Activated naive CD4-positive, alpha-beta T cell treated with anti-CD3 and anti-CD28 coated beads, Interleukin-2, amount 50 U/mL, for 72 hours (primary cell): Measurements from ENCODE around the gene SLC6A16. TPM values are rescaled to one million over a fixed set of nuclear protein-coding genes. Genes with fewer than 3 reads are reported as not detected.
A peak's percentile ranks its signal among the peaks of the same experiment; 100 is the strongest.
"Not testable (repeated sequence)": the region's sequence is repeated elsewhere in the genome, so short reads cannot be mapped to it uniquely, and the experiment has no call there.

ENCODE experiments used
- ATAC-seq, 2 donors: fragments of 150-1000 bp; cut with Tn5 transposase; 2 replicates each; pipeline ENCODE4 v1.10.0; 2021; ENCODE audit warnings: mild to moderate bottlenecking in 2 of 2, moderate library complexity in 2 of 2
- DNase-seq, 2 donors: peaks; one replicate each; pipeline ENCODE4 v3.0.0; 2021 to 2022; ENCODE audit warnings: low spot score in 2 of 2
- H3K27ac Mint-ChIP-seq, 2 donors: one replicate each; pipeline ENCODE4 v1.8.0; 2022; ENCODE audit warnings: mild to moderate bottlenecking in 2 of 2, mixed read lengths in 2 of 2
- H3K36me3 Mint-ChIP-seq, 2 donors: one replicate each; pipeline ENCODE4 v1.8.0; 2022; ENCODE audit warnings: mixed read lengths in 2 of 2
- H3K9me3 Mint-ChIP-seq, 2 donors: one replicate each; pipeline ENCODE4 v1.8.0; 2022; ENCODE audit warnings: mixed read lengths in 2 of 2
- total RNA-seq, 2 donors: library from RNA; stranded (reverse); gene quantifications; one replicate each; pipeline ENCODE4 v1.2.3, GENCODE V29; 2022

Gene SLC6A16
- 1 to 10 TPM; 1.0 to 2.3 TPM for total RNA-seq

DNA sequence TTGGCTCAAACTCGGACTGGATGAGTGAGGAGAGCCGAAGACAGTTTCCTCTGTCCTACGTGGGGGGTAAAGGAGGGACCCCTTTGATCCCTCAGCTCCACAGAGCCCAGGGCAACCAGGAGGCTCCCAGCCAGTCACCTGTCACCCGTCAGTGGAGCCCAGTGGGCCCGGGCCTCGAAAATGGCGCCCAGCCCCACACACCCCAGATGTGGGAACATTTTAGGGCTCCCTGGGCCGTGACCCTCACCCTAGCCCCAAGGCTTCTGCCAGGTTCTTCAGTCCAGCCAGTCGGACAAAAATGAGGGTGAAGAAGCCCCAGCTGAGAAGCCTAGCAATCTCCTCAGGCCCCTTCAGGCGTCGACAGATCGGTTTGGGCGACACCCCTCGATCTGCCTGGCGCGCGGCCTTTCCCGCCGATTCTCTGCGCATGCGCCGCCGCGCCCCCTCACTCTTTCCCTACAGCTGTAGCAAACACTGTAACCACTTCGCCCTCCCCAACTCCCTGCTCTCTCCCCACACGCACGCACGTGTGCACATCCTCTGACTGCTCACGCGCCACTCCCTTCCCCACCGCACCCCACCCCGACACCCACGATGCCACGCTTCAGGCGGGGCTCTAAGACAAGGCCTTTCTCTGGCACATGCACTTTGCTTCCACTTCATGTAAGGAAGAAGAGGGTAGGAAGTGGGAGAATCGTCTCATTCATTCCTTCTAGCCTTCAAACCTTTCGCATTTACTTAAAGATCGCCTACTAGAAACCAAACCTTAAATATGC is at the start of gene SLC6A16:
Gene SLC6A16 (minus strand): TSS at position 391 of the 776 bp plus-strand sequence. CDS start 13,844 bp downstream, outside the sequence.
- H3K27ac Mint-ChIP-seq = peak within 1 kb of the TSS; percentile 10 to 71
- DNase-seq (no peak), ATAC-seq (no peak)
- H3K36me3 Mint-ChIP-seq = peaks cover under 1 to 4% of the 10 kb centered on the region in 2 donors
- H3K9me3 Mint-ChIP-seq = no peaks in the 10 kb centered on the region

DNA sequence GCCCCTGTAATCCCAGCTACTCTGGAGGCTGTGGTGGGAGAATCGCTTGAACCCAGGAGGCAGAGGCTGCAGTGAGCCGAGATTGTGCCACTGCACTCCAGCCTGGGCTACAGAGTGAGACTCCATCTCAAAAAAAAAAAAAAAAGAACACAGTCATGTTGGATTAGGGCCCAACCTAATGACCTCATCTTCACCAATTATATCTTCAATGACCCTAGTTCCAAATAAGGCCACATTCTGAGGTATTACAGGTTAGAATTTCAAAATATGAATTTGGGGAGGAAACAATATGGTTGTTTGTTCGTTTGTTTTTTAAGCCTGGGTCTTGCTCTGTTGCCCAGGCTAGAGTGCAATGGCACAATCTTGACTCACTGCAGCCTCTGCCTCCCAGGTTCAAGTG is 48.2 kb upstream of the SLC6A16 start:
- not testable (repeated sequence) for ATAC-seq, H3K9me3 Mint-ChIP-seq, H3K27ac Mint-ChIP-seq, DNase-seq
- peaks cover 13 to 17% of the 10 kb centered on the region in 2 donors for H3K36me3 Mint-ChIP-seq

DNA sequence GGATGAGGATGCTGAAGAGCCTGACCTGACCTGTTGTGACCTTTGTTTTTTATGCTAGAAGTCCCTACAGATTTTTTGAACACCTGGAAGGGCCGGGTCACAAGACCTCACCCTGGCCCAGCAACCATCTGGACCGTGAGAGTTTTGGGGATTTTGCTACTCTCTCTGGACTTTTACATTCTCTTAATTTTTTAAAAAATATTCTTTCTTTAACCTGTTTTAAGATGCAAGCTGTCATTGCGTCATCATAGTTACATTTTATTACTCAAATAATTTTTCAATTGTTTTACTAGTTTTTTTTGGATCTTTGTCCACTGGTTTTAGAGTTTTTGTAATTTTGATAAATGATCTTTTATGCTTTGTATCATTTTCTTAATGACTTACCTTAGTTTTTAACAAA is 46.2 kb upstream of the SLC6A16 start:
- H3K9me3 Mint-ChIP-seq = peaks cover 0 to 4% of the 10 kb centered on the region in 2 donors
- ATAC-seq (no peak), DNase-seq (no peak)
- H3K36me3 Mint-ChIP-seq = peaks cover 13 to 17% of the 10 kb centered on the region in 2 donors
- H3K27ac Mint-ChIP-seq = no peak overlapping the region

DNA sequence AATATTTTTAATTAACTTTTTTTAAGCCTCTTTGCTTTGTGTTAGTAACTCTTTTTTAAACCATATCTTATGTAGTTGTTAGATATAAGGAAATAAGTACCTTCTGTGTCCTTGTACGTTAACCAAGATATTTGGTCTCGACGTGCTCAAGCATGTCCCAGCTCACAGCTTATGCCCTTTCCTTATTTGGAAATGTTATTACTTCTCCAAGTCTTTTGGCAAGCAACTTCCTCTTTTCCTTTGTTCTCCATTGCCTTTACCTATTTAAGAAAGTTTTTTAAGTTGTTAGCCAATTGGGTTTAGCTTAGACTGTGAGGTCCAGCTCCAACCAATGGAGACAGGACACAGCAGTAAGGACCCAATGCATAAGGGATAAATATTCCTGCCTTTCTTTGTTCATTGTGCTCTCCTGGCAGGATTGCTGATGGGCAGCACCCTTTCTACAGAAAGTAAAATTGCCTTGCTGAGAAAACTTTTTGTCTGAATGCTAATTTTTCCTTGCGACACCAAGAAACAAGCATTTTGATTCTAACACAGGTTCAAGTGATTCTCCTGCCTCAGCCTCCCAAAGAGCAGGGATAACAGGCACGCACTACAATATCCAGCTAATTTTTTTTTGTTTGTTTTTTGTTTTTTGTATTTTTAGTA is 43.8 kb upstream of the SLC6A16 start:
- DNase-seq (no peak), ATAC-seq (no peak)
- Mint-ChIP-seq H3K36me3 (peaks cover 13 to 17% of the 10 kb centered on the region in 2 donors), H3K9me3 (peaks cover 0 to 4% of the 10 kb centered on the region in 2 donors), H3K27ac (no peak overlapping the region)

DNA sequence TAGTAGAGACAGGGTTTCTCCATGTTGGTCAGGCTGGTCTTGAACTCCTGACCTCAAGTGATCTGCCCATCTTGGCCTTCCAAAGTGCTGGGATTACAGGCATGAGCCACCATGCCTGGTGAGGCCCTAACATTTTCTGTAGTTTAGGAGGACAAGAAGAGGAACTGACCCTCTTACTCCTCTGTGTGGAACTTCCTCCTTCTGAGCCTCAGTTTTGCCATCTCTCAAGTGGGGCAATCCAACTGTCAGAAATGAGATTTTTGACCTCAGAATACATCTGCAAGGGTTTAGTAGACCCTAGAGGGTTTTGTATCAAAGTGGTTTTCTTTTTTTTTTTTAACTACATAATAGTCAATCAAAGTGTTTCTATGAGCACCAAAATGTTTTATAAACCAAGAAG is 41.1 kb upstream of the SLC6A16 start:
- peaks cover 13 to 17% of the 10 kb centered on the region in 2 donors for H3K36me3 Mint-ChIP-seq
- DNase-seq (no peak), ATAC-seq (no peak)
- H3K9me3 Mint-ChIP-seq = peaks cover 0 to 4% of the 10 kb centered on the region in 2 donors
- H3K27ac Mint-ChIP-seq = no peak overlapping the region

DNA sequence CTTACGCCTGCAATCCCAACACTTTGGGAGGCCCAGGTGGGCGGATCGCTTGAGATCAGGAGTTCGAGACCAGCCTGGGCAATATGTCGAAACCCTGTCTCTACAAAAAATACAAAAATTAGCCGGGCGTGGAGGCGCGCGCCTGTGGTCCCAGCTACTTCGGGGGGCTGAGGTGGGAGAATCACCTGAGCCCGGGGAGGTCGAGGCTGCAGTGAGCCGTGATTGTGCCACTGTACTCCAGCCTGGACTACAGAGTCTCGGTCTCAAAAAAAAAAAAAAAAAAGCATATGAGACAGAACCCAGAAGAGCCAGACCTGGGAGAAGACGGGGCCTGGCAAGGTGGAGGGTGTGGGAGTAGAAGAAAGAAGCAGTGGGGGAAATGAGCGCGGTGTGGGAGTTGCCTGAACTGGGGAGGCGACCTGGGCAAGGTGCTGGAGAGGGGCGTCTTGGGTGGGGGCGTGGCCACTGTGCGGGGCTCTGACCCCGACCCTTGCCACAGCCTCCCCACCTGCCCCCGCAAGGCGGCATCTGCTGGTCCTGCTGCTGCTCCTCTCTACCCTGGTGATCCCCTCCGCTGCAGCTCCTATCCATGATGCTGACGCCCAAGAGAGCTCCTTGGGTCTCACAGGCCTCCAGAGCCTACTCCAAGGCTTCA is 39.2 kb upstream of the SLC6A16 start:
- H3K36me3 Mint-ChIP-seq = peaks cover 5 to 6% of the 10 kb centered on the region in 2 donors
- H3K27ac Mint-ChIP-seq = no peak overlapping the region
- ATAC-seq (no peak), DNase-seq (no peak)
- H3K9me3 Mint-ChIP-seq = peaks cover 0 to 4% of the 10 kb centered on the region in 2 donors

GRCh38 chr19:49363268-49364082 is 38.5 kb upstream of the SLC6A16 start, which contains the start of gene DKKL1:
TSS of gene DKKL1 (plus strand) at chr19:49363877. CDS start at chr19:49363999, 122 bp downstream.
- Mint-ChIP-seq H3K9me3 (no peaks in the 10 kb centered on the region), H3K27ac (no peak within 1 kb of the TSS), H3K36me3 (no peaks in the 10 kb centered on the region)
- DNase-seq = peak; percentile 84 to 88
- peak; percentile 89 for ATAC-seq

GRCh38 chr19:49362929-49363267 is 37.9 kb upstream of the SLC6A16 start:
- DNase-seq = no peak
- Mint-ChIP-seq H3K9me3 (no peaks in the 10 kb centered on the region), H3K27ac (no peak overlapping the region), H3K36me3 (no peaks in the 10 kb centered on the region)
- ATAC-seq = peak in 1 of 2 donors; percentile 14

DNA sequence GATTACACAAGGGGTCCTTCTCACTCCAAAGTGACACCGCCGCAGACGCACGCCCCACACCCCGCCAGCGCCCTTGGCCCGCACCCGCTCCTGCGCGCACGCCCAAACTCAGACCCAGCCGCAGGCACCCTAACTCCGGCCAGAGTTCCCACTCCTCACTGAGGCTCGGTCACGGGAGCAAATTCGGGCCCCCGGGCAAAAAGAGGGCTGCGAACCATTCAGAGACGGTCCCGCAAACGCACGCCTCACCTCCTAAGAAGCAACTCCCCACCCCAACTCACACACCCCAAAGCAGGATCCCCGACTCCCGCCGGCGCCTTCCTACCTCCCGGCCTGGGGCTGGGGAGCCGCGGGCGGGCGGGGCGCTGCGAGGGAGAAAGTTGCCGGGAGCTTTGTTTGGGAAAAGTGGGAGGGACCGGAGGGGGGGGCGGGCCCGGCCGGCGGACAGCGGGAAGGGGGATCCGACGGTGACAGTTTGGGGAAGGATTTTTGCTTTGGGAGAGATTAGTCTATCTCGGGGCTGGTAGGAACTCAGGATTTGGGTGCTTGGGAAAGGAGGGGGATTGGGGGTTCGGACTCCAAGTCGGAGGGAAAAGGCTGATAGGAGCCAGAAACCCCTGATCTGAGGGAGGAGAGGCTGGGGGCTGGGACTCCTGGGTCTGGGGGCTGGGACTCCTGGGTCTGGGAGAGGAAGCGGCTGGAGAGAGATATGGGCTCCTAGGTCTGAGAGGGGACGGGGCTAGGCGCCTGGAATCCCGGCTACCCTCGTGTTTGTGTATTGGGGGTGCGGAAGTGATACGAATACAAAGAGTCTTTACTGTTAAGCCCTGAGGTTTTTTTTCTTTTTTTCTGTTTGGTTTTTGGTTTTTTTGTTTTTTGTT is 37.3 kb upstream of the SLC6A16 start, which contains the start of gene TEAD2:
Gene TEAD2 (minus strand): TSS at position 369 of the 881 bp plus-strand sequence. CDS start 2,341 bp downstream, outside the sequence.
- DNase-seq (peak in 1 of 2 donors; percentile 29), ATAC-seq (no peak)
- H3K36me3 Mint-ChIP-seq = no peaks in the 10 kb centered on the region
- H3K9me3 Mint-ChIP-seq = no peaks in the 10 kb centered on the region
- H3K27ac Mint-ChIP-seq = no peak within 1 kb of the TSS

GRCh38 chr19:49361438-49362047 is 36.6 kb upstream of the SLC6A16 start:
- Mint-ChIP-seq H3K9me3 (no peaks in the 10 kb centered on the region), H3K36me3 (no peaks in the 10 kb centered on the region), H3K27ac (no peak overlapping the region)
- ATAC-seq (no peak), DNase-seq (no peak)

DNA sequence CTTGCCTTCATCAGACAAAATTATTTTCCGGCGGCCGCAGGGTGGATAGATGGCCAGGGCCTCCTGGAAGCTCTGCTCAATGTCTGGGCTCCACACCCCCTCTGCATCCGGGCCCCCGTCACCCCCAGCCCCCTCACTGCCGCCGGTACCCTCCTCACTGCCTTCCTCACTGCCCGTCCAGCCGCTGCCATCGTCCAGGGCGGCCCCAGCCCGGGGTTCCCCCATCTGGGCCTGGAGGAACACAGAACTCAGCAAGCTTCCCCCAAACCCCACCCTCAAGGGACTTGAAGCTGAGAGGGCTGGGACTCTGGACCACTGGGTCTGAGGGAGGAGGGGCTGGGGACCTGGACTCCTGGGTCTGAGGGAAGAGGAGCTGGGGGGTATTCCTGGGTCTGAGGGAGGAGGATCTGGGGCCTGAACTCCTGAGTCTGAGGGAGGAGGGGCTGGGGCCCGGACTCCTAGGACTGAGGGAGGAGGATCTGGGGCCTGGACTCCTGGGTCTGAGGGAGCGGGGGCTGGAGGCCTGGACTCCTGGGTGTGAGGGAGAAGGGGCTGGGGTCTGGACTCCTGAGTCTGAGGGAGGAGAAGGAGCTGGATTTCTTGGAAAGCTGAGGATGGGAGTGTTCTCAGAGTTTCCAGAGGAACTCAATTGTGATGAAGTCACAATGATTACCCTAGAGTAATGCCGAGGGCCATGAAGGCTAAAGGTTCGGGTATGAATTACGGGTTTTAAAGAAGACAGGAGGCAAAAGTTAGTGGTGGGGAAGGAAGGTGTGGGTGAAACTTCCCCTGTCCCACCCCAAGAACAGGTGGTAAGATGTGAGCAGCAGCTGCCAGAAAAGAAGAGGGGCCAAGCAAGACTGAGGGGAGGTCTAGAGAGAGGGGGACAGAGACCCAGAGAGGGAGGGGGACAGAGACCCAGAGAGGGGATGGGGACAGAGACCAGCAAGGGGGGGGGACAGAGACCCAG is 35.1 kb upstream of the SLC6A16 start:
- DNase-seq = no peak
- Mint-ChIP-seq H3K27ac (no peak overlapping the region), H3K36me3 (no peaks in the 10 kb centered on the region), H3K9me3 (no peaks in the 10 kb centered on the region)
- ATAC-seq = no peak

DNA sequence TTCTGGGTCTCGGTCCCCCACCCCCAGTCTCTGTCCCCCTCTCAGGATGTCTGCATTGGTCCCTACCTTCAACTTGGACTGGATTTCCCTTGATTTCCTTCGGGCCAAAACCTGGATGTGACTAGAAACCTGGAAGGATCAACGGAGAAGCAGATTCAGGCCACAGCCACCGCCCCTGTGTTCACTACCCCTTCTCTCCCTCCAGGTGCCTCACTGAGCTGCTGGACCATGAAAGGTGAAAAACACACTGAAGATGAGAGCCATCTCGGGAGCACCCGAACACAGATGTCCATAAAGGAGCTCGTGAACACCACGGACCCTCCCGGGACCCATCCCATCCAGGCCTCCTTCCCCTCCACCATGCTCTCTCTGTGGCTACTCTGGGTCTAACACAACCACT is 32.2 kb upstream of the SLC6A16 start:
- ATAC-seq (no peak), DNase-seq (no peak)
- Mint-ChIP-seq H3K9me3 (no peaks in the 10 kb centered on the region), H3K27ac (no peak overlapping the region), H3K36me3 (no peaks in the 10 kb centered on the region)

DNA sequence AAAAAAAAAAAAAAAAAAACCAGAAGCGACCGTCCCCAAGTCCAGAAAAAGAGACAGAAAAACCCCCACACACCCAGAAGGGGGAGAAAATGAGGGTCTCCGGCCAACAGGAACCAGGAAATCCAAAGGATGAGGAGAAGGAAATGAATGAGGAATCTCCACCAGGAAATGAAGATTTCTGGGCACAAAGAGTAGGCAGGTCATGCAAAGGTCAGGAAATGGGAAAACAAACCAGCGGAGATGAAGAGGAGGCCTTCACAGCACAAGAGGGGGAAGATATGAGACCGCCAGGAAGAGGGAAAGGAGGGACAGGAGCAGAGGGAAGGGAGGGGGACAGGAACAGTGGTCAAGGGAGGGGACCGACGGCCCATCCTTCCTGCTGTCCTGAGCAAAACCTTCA is 31.4 kb upstream of the SLC6A16 start:
- Mint-ChIP-seq H3K36me3 (no peaks in the 10 kb centered on the region), H3K27ac (peak overlapping the region in 1 of 2 donors; percentile 75), H3K9me3 (no peaks in the 10 kb centered on the region)
- ATAC-seq = no peak
- DNase-seq = no peak

GRCh38 chr19:49355909-49356353 is 30.9 kb upstream of the SLC6A16 start:
- DNase-seq (no peak), ATAC-seq (no peak)
- Mint-ChIP-seq H3K9me3 (no peaks in the 10 kb centered on the region), H3K36me3 (no peaks in the 10 kb centered on the region), H3K27ac (peak overlapping the region in 1 of 2 donors; percentile 75)
